Measurements from ENCODE around the gene TBC1D17.

Gene TBC1D17

GRCh38 chr19:49873129-49873521, 4.4 kb upstream of the TBC1D17 start (continued):
- TF ChIP-seq CSRNP3 (CRISPR knock-in tag; IDR thresholded peaks at IDR 0.05): no peak

GRCh38 chr19:49873834-49874233, 3.7 kb upstream of the TBC1D17 start:
- TF ChIP-seq ZFP30 (CRISPR knock-in tag; IDR thresholded peaks at IDR 0.05): no peak
- TF ChIP-seq PPARA (CRISPR knock-in tag; IDR thresholded peaks at IDR 0.05; ENCODE audit: borderline replicate concordance): no peak
- TF ChIP-seq ZNF565 (CRISPR knock-in tag; conservative IDR thresholded peaks at IDR 0.05; ENCODE audit: low read depth): no peak
- no peak for ATAC-seq

GRCh38 chr19:49874503-49875157, 2.9 kb upstream of the TBC1D17 start:
- TF ChIP-seq PPARA (CRISPR knock-in tag; IDR thresholded peaks at IDR 0.05; ENCODE audit: borderline replicate concordance) (no peak), POU6F1 (CRISPR knock-in tag; IDR thresholded peaks at IDR 0.05; ENCODE audit: borderline replicate concordance, low read depth) (no peak), CREB5 (CRISPR knock-in tag; IDR thresholded peaks at IDR 0.05; ENCODE audit: low read depth) (no peak), CSRNP3 (CRISPR knock-in tag; IDR thresholded peaks at IDR 0.05) (no peak), SNAI2 (CRISPR knock-in tag; IDR thresholded peaks at IDR 0.05) (no peak), TOX (CRISPR knock-in tag; IDR thresholded peaks at IDR 0.05; ENCODE audit: borderline replicate concordance) (no peak), ZNF565 (CRISPR knock-in tag; conservative IDR thresholded peaks at IDR 0.05; ENCODE audit: low read depth) (no peak), ISL1 (CRISPR knock-in tag; IDR thresholded peaks at IDR 0.05) (no peak), ESRRG (CRISPR knock-in tag; IDR thresholded peaks at IDR 0.05) (no peak), ZC3H10 (CRISPR knock-in tag; IDR thresholded peaks at IDR 0.05) (no peak), ZFP30 (CRISPR knock-in tag; IDR thresholded peaks at IDR 0.05) (no peak), ZFP3 (CRISPR knock-in tag; IDR thresholded peaks at IDR 0.05) (no peak)
- no peak for ATAC-seq

- ATAC-seq: no peak
- TF ChIP-seq CREB5 (CRISPR knock-in tag; IDR thresholded peaks at IDR 0.05; ENCODE audit: low read depth): no peak
- TF ChIP-seq ZNF565 (CRISPR knock-in tag; conservative IDR thresholded peaks at IDR 0.05; ENCODE audit: low read depth): no peak
- no peak for TF ChIP-seq CSDC2 (CRISPR knock-in tag; IDR thresholded peaks at IDR 0.05)
- no peak for TF ChIP-seq TOX (CRISPR knock-in tag; IDR thresholded peaks at IDR 0.05; ENCODE audit: borderline replicate concordance)
- TF ChIP-seq PPARA (CRISPR knock-in tag; IDR thresholded peaks at IDR 0.05; ENCODE audit: borderline replicate concordance): no peak
- TF ChIP-seq ZFP30 (CRISPR knock-in tag; IDR thresholded peaks at IDR 0.05): no peak
- TF ChIP-seq ZC3H10 (CRISPR knock-in tag; IDR thresholded peaks at IDR 0.05): no peak
- no peak for TF ChIP-seq POU6F1 (CRISPR knock-in tag; IDR thresholded peaks at IDR 0.05; ENCODE audit: borderline replicate concordance, low read depth)
- TF ChIP-seq SNAI2 (CRISPR knock-in tag; IDR thresholded peaks at IDR 0.05): no peak
- TF ChIP-seq GLIS3 (CRISPR knock-in tag; IDR thresholded peaks at IDR 0.05): no peak
- TF ChIP-seq TSHZ2 (CRISPR knock-in tag; IDR thresholded peaks at IDR 0.05): no peak
- no peak for TF ChIP-seq ZNF8 (CRISPR knock-in tag; IDR thresholded peaks at IDR 0.05)
Measured at GRCh38 chr19:49875177-49875576, 2.3 kb upstream of the TBC1D17 start.

All from SK-N-SH treated with all-trans-retinoic acid at 6 μM for 48 hours (cell line).